GM18502 (cell line): ENCODE data around the gene FAM20C.
A peak's percentile ranks its signal among the peaks of the same experiment; 100 is the strongest.

Experiments used
- ATAC-seq: cut with Tn5 transposase; IDR thresholded peaks from one replicate; pipeline ENCODE4 v1.9.1; 2021; ENCODE audit warnings: mild to moderate bottlenecking; ENCODE audit not compliant: unreplicated experiment, poor library complexity

Gene FAM20C

DNA sequence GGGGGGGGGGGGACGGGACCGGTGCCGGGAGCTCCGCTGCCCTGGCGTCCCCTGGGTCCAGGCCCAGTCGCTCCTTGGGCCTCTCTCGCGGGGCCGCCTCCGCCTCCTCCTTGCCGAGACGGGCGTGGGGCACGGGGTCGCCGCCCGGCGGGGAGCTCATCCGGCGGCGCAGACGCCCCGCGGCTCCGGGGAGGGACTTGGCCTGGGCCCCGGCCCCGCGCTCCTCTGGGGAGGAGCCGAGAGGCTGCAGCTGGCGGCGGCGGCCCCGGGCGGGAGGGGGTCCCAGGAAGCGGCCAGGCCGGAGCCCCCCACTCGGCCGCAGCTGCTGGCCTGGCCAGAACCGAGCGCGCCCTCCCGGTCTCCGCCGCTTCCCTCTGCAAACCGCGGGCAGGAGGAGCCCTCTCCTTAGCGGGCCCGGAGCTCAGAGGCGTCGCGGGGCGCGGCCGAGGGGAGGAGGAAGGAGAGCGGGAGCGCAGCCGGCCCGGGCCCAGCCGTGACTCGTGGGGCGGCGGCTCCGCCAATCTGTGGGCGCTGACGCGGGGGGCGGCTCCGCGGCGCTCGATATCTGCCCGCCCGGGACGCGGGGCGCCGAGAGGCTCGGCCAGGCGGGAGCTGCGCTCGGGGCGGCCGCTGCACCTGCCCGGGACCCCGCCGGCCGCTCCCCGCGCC is at the start of gene FAM20C:
Gene FAM20C, plus strand, starts transcription at position 591 of the 669 bp plus-strand sequence. CDS start 629 bp downstream, outside the sequence.
- no peak for ATAC-seq

DNA sequence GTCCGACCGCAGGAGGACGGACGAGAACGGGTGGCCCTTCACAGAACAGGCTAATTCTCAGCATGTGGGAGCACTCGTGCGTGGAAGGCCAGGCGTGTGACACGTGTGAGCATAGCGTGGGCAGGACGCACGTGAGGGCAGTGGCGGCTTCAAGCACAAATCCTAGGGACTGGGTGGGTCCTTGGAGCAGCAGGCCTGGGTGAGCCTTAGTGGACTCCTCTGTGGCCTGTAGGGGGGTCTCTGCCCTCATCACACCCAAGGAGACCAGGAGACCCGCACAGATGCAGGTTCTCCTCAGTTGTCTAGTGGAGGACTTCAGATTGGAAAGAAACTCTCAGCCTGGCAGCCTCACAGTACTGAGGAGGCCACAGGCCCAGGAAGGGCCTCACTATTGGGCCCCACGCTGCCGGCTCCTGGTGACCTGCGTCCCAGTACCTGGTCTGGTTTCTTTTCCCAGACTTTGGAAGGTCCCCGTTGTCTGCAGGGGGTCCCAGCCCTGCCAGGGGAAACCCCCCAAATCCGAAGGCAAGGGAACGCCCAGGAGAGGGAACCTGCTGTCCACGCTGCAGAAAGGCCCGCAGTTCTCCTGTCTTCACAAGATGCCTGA is 49.1 kb upstream of the FAM20C start:
- no peak for ATAC-seq

DNA sequence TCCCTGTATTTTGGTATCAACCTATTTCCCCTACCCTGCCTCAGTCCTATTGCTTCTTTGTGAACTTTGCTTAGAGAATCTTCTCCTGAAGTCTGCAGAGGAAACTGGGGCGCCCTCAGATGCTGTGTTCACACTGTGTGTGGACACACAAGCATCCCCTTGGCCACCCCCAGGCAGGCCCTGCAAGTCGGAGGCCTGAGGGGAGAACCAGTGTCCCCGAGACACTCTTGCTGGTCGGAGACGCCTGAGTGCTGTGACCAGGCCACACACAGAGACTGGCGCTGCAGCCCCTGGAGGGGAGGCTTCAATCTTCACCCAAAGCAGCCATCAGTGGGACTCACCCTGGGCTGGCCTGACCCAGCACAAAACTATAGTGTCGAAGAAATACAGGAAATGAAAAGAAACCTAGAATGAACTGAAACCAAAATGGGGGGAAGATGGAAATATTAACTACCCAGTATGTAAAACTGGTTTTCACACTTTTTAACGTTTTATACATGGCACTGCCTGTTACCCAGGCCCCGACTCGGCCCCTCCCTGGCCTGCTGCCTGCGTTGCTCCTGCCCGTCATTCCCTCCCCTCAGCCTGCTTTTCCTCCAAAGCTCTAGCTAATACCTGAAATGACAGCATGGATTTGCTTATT is 48.4 kb upstream of the FAM20C start:
- ATAC-seq: peak; percentile 48

DNA sequence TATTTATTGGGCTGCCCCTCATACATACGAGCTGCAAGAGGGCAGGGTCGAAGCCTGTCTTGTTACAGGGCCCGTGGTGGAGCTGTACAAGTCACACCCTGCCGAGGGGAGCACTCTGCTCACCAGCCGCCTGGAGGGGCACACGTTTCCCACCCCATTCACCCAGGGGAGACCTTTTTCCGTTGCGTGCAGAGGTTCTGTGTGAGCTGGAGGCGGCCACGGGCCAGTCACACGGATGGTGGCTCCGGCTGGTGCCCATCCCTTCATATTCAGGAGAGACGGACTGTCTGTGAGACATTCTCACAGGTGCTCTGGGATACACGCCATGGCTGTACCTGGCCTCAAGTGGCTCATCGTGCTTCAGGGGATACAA is 47.9 kb upstream of the FAM20C start:
- ATAC-seq: no peak

DNA sequence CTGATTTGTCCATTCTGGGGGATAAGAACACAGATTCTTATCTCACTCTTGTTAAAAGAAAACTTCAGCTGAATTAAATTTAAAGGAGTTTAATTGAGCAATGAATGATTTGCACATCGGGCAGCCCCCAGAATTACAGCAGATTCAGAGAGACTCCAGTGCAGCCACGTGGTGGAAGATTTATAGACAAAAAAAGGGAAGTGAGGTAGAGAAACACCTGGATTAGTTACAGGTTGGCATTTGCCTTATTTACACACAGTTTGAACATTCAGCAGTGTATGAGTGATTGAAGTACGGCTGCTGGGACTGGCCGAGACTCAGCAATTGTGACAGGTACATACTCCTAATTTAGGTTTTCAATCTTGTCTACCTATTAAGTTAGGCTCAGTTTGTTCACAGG is 46.5 kb upstream of the FAM20C start:
- ATAC-seq: no peak

DNA sequence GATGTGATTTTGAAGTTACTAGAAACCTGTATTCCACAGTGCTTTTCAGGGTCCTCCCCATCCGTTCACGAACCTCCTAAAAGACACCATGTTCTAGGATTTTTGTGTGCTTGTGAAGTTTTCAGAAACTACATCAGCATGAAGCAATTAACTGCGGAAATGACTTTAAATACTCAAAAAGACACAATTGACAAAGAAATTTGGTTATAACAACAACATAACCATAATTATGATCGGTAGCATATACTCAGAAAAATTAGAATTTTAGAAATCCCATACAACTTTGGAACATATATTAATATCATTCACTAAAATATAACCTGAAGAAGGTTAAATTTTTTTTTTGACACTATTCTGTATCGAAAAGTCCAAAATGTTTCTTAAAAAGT is 43.8 kb upstream of the FAM20C start:
- no peak for ATAC-seq

DNA sequence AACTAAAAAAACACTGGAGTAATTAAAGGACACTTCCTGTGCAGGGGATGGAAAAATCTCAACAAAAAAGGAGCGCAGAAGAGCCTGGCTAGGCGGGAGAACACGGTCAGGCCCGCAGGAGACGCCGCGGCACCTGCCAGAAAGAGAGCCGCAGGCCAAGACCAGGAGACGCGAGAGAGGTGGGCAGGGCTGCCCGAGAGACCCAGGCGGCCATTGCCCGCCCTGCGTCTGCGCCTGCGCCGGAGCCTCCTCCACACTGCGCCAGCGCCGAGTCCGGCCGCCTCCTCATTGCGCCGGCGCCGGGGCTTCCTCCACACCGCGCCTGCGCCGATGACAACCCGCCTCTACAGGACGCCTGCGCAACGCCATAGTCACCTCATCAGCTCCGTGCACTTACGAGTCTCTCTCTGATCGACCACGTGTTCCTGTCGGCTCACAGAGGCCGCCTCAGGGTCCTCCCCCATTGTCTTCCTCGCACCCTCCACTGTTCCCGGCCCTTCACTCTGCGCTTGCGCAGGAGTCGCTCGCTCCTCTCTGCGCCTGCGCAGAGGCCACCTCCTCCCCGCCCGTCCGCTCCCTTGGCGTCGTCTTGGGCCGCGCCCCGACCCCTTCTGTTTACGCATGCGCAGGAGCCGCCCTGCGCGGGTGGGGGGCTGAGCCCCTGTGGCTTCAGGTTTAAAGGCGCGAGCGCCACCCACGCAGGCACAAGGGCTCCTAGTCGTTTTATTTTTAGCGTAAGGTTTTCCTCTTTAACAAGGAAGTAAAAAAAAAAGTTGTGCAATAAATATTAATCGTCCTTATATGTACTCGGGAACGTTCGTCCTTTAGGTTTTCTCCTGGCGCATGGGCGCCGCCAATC is 43.2 kb upstream of the FAM20C start:
- ATAC-seq: peak; percentile 97

DNA sequence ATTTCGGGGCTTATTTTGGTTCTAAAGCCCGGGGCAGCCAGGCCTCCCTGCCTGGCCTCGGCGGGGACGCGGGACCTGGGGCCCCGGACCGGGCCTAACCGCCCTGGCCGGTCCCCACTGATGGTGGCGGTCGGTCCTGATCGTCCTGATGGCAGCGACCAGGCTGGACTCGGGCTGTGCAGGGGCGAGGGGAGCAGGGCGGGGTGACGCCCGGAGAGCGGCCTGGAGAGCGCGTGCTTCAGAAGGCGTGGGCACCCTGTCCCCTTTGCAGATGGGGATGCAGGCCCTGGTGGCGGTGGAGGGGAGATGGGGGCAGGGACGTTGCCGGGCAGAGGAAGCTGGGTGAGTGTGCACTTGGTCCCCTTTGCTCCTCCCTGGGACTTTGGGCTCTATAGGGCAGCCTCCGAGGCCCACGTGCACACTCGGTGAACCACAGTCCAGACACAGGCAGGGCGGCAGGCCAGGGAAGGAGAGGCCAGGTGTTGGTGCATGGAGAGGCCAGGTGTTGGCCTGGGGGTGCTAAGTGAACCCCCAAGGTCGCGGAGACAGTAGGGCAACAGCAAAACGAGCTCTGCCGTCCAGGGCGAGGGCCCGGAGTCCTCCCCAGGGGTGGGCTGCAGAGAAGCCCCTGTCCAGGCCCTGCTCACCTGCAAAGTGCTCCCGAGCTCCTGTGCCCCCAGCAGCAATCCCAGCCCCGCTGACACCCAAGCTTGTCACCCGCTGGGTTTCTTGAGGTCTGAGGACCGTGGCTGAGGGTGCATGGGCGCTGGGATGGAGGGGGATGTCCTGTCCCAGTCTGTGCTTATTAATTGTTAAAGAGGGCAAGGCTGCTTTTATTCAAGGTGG is 42.4 kb upstream of the FAM20C start:
- peak; percentile 15 for ATAC-seq

DNA sequence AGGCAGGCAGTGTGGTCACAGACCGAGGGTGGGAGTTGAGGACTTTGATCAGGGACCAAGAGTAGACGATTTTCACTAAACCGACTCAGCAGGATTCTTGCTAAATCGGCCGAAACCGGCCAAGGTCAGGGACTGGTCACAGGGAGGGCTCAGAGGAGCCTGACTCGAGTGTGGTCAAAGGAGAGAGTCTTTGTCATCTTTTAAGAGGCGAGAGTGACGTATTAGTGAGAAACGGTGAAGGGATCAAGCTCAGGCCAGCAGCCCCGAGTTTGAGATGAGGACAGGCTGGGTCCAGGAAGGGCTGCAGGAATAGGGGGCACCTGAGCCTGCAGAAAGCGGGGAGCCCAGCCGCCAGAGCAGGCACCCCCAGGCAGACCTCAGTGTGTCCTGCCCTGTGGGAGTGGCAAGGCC is 41.6 kb upstream of the FAM20C start:
- ATAC-seq: no peak

DNA sequence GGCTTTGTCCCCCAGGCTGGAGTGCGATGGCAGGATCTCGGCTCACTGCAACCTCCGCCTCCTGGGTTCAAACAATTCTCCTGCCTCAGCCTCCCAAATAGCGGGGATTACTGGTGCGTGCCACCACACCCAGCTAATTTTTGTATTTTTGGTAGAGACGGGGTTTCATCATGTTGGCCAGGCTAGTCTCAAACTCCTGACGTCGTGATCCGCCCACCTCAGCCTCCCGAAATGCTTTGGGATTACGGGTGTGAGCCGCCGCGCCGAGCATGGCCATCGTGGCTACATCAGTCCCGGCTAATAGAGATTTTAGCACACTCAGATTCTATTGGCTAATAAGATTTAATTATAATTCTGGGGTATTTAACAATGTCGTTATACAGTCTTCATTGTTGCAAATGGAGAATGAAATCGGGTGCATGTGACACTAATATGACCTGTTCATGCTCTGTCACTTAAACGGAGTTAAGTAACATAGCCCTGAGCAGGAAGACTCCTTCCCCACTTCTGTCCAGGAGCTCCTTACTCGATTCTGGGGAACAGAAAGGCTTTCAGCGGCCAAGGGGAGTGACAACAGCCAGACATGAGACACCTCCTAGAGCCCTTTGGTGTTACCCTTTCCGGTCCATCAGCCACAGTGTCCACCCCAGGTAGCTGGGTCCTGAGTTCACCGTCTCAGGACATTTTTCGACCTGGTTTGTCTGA is 40.9 kb upstream of the FAM20C start:
- no peak for ATAC-seq

DNA sequence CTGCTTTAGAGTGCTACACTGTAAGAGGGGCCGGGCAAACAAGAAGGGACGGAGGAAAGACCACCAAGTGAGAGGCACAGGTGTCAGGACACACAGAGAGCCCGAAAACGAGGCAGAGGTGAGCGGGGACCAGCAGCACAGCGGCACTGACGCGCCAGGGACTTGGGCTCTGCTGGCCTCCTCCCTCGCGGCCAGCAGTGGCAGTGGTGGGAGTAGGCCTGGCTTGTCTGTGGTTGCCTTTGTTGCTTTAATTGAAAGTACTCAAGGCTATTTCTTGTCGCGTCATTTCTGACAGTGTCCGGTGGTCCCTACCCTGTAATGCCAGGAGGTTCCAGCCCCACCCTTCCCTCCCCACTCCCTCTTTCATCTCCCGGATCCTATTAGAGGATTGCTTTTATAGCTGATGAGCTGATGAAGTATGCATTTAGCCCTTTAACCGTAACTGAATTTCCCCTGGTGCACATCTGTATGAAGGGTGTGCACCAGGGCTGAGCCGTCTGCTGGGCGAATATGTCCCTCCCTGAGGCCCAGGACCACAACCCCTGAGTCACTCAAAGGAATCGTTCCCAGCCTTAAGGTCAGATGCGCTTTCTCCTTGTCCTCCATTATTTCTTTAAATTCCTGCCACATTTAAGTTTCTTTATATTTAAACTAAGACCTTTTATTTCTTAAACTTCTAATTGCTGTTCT is 39.5 kb upstream of the FAM20C start:
- ATAC-seq: no peak

DNA sequence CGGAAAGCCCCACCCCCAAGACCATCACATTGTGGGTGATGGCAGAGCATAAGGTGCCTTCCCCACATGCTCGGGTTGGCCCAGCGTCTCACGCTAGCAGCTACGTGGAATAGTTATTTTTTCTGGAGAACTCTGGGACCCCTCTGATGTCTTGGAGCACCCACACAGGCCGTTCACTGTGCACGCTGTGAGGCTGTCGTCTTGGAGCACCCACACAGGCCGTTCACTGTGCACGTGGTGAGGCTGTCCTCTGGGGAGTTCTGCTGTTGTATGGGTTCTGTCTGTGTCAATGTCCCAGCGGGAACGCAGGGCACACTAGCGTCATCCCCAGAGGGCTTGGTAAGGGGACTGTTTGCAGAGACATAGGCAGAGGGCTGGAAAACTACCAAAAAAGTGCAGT is 38.8 kb upstream of the FAM20C start:
- ATAC-seq: no peak

DNA sequence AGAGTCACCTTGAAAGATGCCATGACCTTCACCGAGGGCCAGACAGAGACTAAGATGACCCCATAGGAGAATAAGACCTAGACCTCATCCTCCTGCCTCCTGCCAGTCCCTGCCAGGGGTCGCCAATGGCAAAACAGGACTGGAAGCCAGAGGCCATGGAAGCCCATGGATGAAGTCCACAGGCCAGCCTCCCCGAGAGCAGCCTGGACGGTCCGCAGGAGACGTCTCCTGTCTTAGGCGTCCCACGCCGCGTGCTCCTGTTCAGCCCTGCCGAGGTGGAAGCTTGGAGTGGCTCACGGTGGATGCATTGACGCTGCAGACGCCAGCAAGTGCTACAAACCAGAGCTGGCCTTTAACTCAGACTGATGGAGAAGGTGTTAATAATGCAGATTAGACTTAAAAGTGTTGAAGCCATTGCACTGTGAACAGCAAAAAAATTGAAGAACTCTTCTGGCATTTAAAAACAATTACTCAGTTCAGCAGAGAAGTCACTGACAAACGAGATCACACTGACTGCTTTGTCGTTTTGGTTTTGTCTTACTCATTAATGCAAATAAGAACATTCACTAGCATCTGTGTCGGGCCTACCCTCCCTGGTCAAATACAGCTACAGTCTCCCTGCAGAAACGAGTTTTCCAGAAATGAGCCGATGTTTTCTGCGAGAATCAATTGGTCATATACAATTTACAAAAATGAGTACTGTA is 38.1 kb upstream of the FAM20C start:
- no peak for ATAC-seq

DNA sequence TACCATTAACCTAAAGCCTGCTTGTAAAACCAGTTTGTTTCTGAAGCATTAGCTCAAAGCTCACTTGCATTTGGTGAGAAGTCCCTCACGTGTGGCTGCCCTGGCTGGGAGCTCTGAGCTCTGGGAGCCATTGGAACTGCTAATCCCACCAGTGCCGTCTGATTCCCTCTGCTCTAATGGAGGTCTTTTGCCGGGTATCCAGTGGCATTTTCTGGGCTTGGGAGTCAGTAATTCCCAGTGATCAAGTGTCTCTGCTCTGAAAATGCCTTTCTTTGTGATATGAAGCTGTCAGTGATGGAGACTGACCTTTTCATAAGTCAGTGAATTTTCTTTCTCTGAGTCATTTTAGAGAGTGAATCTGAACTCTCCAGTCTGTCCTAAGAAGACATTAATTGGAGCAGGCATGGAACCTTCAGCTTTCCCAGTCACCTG is 36.9 kb upstream of the FAM20C start:
- ATAC-seq: no peak

DNA sequence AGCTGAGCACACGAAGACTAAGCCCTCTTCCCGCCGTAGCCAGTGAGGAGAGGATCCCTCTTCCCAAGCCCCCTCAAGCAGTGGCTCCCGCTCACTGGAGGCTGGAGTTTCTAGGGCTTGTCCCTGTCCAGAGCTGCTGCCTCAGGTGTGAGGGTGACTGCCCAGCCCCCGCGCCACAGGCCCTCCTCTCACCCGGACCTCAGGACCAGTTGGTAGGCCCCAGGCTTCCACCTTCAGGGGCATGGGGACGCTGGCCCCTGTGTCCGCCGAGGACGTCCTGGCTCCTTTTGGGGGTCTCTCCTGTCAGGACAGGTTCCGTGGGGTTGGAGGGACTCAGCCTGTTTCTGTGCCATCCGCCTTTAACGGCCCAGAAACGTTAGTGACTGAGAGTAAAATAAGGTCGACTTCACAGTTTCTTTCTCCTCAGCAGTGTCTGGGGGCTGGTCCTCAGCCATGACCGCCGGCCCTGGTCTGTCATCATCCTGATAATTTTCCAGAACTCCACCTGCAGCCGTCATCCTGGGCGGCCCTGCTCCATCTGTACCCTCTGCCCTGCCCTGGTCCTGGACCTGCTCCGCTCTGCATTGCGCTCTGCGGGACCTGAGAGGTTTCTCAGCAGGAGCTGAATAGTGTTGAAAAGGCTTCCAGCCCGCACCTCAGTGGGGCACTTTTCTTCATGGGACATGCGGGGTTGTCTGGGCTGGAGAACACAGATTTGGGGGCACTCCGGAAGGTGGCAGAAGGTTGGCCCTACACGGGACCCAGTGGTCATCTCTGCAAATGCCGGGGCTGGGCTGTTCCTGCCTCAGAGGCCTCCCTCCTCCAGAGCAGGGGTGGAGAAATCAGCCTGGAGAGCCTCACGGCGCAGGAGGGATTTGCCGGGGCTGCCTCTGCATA is 36.0 kb upstream of the FAM20C start:
- no peak for ATAC-seq

DNA sequence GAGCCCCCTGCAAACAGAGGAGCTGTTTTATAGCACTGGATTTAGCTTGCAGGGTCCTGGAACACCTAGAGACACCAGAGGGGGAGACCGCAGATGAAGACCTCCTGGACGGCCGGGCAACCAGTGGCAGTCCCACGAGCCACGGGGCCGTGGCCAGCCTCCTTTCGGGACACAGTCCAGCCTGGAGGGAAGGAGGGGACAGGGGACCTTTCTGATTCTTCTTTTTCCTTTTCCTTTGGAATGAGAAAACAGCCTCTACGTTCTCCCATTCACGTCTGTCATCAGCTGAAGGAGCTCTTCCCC is 35.4 kb upstream of the FAM20C start:
- ATAC-seq: no peak
